HEK293 (cell line): ENCODE results near the gene PLCB1.
"Not testable (repeated sequence)": the region's sequence is repeated elsewhere in the genome, so short reads cannot be mapped to it uniquely, and the experiment has no call there.

ENCODE experiments used
- CTCF ChIP-seq: fragments of 450-650 bp; formaldehyde crosslinking; IDR thresholded peaks from 2 replicates; pipeline ENCODE4 v1.5.1; 2016; ENCODE audit warnings: missing biosample characterization, missing genetic modification characterization
- ELK4 ChIP-seq: IDR thresholded peaks from 2 replicates; pipeline ENCODE4 v1.6.1; 2011; ENCODE audit warnings: mild to moderate bottlenecking, low read depth, low read length, borderline replicate concordance
- REST ChIP-seq: fragments of 450-650 bp; formaldehyde crosslinking; IDR thresholded peaks from 2 replicates; pipeline ENCODE4 v1.5.1; 2016; ENCODE audit warnings: missing biosample characterization, missing genetic modification characterization
- ZNF121 ChIP-seq: fragments of 450-650 bp; formaldehyde crosslinking; IDR thresholded peaks from 2 replicates; pipeline ENCODE4 v1.5.1; 2016; ENCODE audit warnings: missing biosample characterization, missing genetic modification characterization
- ZNF18 ChIP-seq: fragments of 450-650 bp; formaldehyde crosslinking; IDR thresholded peaks from 2 replicates; pipeline ENCODE4 v1.5.1; 2016; ENCODE audit warnings: missing biosample characterization, missing genetic modification characterization
- ZNF184 ChIP-seq: fragments of 450-650 bp; IDR thresholded peaks from 2 replicates; pipeline ENCODE4 v1.5.1; 2018; ENCODE audit warnings: missing biosample characterization, mild to moderate bottlenecking, missing genetic modification characterization
- ZNF248 ChIP-seq: fragments of 450-650 bp; formaldehyde crosslinking; IDR thresholded peaks from 2 replicates; pipeline ENCODE4 v1.5.1; 2017; ENCODE audit warnings: missing biosample characterization, missing genetic modification characterization
- ZNF274 ChIP-seq, 2 experiments: fragments of 200-500 bp in 1 of 2; fragments of 450-650 bp in 1 of 2; sonication (Bioruptor generic) in 1 of 2; formaldehyde crosslinking in 1 of 2; IDR thresholded peaks; 2 replicates each; pipeline versions ENCODE4 v1.5.1 to v1.6.1; 2014 to 2016; ENCODE audit warnings: borderline replicate concordance in 1 of 2, inconsistent platforms in 1 of 2, low read length in 1 of 2, missing biosample characterization in 1 of 2, missing genetic modification characterization in 1 of 2
- ZNF350 ChIP-seq: fragments of 450-650 bp; formaldehyde crosslinking; IDR thresholded peaks from 2 replicates; pipeline ENCODE4 v1.5.0; 2017; ENCODE audit warnings: missing biosample characterization, mild to moderate bottlenecking, missing genetic modification characterization
- ZNF37A ChIP-seq: fragments of 450-650 bp; IDR thresholded peaks from 2 replicates; pipeline ENCODE4 v1.5.1; 2018; ENCODE audit warnings: missing biosample characterization, missing genetic modification characterization
- ZNF560 ChIP-seq: fragments of 450-650 bp; formaldehyde crosslinking; IDR thresholded peaks from 2 replicates; pipeline ENCODE4 v1.5.1; 2017; ENCODE audit warnings: missing biosample characterization, missing genetic modification characterization, borderline replicate concordance
- ZNF629 ChIP-seq: fragments of 450-650 bp; formaldehyde crosslinking; IDR thresholded peaks from 2 replicates; pipeline ENCODE4 v1.5.1; 2017; ENCODE audit warnings: missing biosample characterization, missing genetic modification characterization
- ZSCAN18 ChIP-seq: fragments of 450-650 bp; formaldehyde crosslinking; IDR thresholded peaks from 2 replicates; pipeline ENCODE4 v1.5.1; 2016; ENCODE audit warnings: missing biosample characterization, missing genetic modification characterization
- ZSCAN30 ChIP-seq: fragments of 450-650 bp; IDR thresholded peaks from 2 replicates; pipeline ENCODE4 v1.5.1; 2018; ENCODE audit warnings: missing biosample characterization, mild to moderate bottlenecking, missing genetic modification characterization, moderate library complexity

GRCh38 chr20:8159217-8159616 lies 27.2 kb downstream of the PLCB1 start:
- TF ChIP-seq ZNF560 (tag by site-specific recombination); CTCF (tag by site-specific recombination); ZSCAN18 (tag by site-specific recombination); ZNF37A; ZNF350; ZNF18; ZNF248 (tag by site-specific recombination); ZNF274 (IDR thresholded peaks at IDR 0.05; ENCODE audit: low read length); ZNF274 (tag by site-specific recombination; IDR thresholded peaks at IDR 0.05; ENCODE audit: borderline replicate concordance); ZNF629 (tag by site-specific recombination); REST (tag by site-specific recombination); ZNF121 (tag by site-specific recombination); ZNF184 (tag by site-specific recombination); ZSCAN30; ELK4: not testable (repeated sequence)
